ENCODE data around the gene NF2. TPM values are rescaled to one million over a fixed set of nuclear protein-coding genes. Genes with fewer than 3 reads are reported as not detected.

Gene NF2
- total and polyA plus RNA-seq, 2 of the 8 experiments (the other 6 are each of a cell fraction or from before 2014, with no cell fraction given) = 17.6 to 53.6 TPM

DNA sequence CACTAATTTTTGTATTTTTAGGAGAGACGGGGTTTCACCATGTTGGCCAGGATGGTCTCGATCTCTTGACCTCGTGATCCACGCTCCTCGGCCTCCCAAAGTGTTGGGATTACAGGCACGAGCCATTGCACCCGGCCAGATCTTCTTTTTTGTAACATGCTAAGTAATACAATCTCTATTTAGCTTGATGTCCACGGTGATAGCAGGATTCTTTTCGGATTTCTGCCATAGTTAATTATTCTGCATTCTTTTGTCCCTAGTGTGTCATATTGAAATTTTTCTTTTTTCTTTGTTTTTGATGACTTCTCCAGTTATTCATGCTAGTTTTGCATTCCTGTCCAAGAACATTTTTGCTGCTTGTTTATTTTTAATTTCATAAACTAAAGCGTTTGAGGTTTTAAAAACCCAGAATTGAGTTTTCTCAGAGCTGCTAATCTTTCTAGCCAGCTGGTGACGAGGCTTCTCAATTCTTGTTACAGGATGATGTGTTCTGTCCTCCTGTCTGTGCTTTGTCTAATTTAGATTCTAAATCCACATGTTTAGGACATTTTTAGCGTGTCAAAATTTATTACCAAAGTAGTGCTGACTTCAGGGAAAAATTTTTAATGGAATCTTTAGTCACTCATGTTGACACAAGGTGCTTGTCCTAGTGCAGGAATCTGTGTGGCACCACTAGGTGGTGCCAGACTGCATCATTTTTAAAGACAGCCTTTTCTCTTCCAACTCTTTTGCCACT is 21.8 kb downstream of the NF2 start:
- POLR2A ChIA-PET (ENCODE audit: partially characterized antibody) = interaction anchor here (0.6 kb wide), 2 partner anchors 10 to 215 kb away, joined by 3 read pairs; no protein-coding TSS in a partner anchor
- Histone ChIP-seq H3K23me2 (ENCODE audit: low read depth, low read length) (no peaks in the 10 kb centered on the region), H3K27ac (ENCODE audit: low read depth, low read length) (no peak overlapping the region), H3K4me1 (replicated peaks in 1 of 4; ENCODE audit: control insufficient read depth in 3 of 4, insufficient read depth in 4 of 4, low read length in 3 of 4) (peaks cover 0 to 6% (median 3%) of the 10 kb centered on the region in 4 experiments; a peak in 3 of 7 replicates), H3K56ac (replicated peaks; ENCODE audit: insufficient read length, low read depth, low read length) (no peak overlapping the region), H3K79me1 (ENCODE audit: low read depth, low read length) (peaks cover 9% of the 10 kb centered on the region; the same call in 1 of the 2 replicates), H3K9me3 (ENCODE audit: insufficient read depth in 2 of 2, low read depth in 1 of 2, low read length in 1 of 2) (no peaks in the 10 kb centered on the region), H4K20me1 (replicated peaks in 1 of 2; ENCODE audit: control insufficient read depth in 1 of 2, insufficient read depth in 2 of 2, low read length in 2 of 2) (peaks cover 0 to 2% of the 10 kb centered on the region in 2 experiments), H3K79me2 (ENCODE audit: control insufficient read depth in 1 of 2, insufficient read depth in 2 of 2, low read length in 2 of 2) (peaks cover 0 to 28% of the 10 kb centered on the region in 2 experiments; a peak in 3 of 4 replicates), H2BK15ac (ENCODE audit: low read length) (no peak overlapping the region), H2BK20ac (ENCODE audit: low read length) (no peak overlapping the region), H2AK5ac (ENCODE audit: low read depth, low read length) (no peak overlapping the region), H3K14ac (ENCODE audit: insufficient read length) (no peak overlapping the region), H4K8ac (ENCODE audit: extremely low read depth, insufficient read depth, low read length) (no peak overlapping the region), H3K36me3 (ENCODE audit: control insufficient read depth in 2 of 4, insufficient read depth in 4 of 4, low read length in 3 of 4) (no peaks in the 10 kb centered on the region), H3K4ac (replicated peaks; ENCODE audit: insufficient read length, low read depth, low read length) (no peak overlapping the region), H3K23ac (ENCODE audit: insufficient read length) (no peak overlapping the region), H4K5ac (ENCODE audit: insufficient read length, low read depth, low read length) (no peak overlapping the region), H3K4me3 (ENCODE audit: extremely low read depth in 1 of 4, insufficient read depth in 2 of 4, low read depth in 3 of 4, low read length in 4 of 4) (no peak overlapping the region), H2BK5ac (ENCODE audit: low read depth, low read length) (no peak overlapping the region), H3K27me3 (replicated peaks in 1 of 4; ENCODE audit: control insufficient read depth in 3 of 4, extremely low read depth in 1 of 4, insufficient read depth in 3 of 4, low read length in 3 of 4) (no peaks in the 10 kb centered on the region), H3K18ac (ENCODE audit: extremely low read depth, low read length) (no peak overlapping the region), H2AFZ (ENCODE audit: low read length) (no peak overlapping the region), H4K91ac (replicated peaks; ENCODE audit: insufficient read length, low read length) (no peak overlapping the region), H3K4me2 (ENCODE audit: insufficient read depth in 1 of 2, low read depth in 2 of 2, low read length in 2 of 2) (no peak overlapping the region), H2BK120ac (replicated peaks; ENCODE audit: low read depth, low read length) (no peak overlapping the region), H3K9ac (replicated peaks in 1 of 4; ENCODE audit: extremely low read depth in 1 of 4, low read depth in 3 of 4, low read length in 3 of 4) (no peak overlapping the region), H2BK12ac (ENCODE audit: low read depth, low read length) (no peak overlapping the region)
- no peak for DNase-seq (ENCODE audit: low read depth in 1 of 2, low spot score in 2 of 2)
- FAIRE-seq = peak; percentile 88
- CTCF ChIA-PET (ENCODE audit: partially characterized antibody) = interaction anchor here (0.6 to 5.4 kb wide), 42 partner anchors 8 to 569 kb away, joined by 3 to 39 read pairs (median 5); no protein-coding TSS in a partner anchor
- TF ChIP-seq CBX5 (IDR thresholded peaks at IDR 0.05; ENCODE audit: low read depth, low read length) (no peak), RBBP5 (IDR thresholded peaks at IDR 0.05; ENCODE audit: borderline replicate concordance, low read depth, low read length) (no peak), SP4 (IDR thresholded peaks at IDR 0.05; ENCODE audit: low read length) (no peak), RAD21 (IDR thresholded peaks at IDR 0.05 in 1 of 2, conservative IDR thresholded peaks at IDR 0.05 in 1 of 2; ENCODE audit: low read depth in 2 of 2, low read length in 2 of 2) (peak; percentile 41 to 64), RNF2 (IDR thresholded peaks at IDR 0.05; ENCODE audit: borderline replicate concordance, low read depth, low read length, missing control alignments, poor library complexity, severe bottlenecking) (no peak), MAFK (IDR thresholded peaks at IDR 0.05; ENCODE audit: low read depth, low read length) (no peak)
- TF ChIP-seq, protein P1, sequence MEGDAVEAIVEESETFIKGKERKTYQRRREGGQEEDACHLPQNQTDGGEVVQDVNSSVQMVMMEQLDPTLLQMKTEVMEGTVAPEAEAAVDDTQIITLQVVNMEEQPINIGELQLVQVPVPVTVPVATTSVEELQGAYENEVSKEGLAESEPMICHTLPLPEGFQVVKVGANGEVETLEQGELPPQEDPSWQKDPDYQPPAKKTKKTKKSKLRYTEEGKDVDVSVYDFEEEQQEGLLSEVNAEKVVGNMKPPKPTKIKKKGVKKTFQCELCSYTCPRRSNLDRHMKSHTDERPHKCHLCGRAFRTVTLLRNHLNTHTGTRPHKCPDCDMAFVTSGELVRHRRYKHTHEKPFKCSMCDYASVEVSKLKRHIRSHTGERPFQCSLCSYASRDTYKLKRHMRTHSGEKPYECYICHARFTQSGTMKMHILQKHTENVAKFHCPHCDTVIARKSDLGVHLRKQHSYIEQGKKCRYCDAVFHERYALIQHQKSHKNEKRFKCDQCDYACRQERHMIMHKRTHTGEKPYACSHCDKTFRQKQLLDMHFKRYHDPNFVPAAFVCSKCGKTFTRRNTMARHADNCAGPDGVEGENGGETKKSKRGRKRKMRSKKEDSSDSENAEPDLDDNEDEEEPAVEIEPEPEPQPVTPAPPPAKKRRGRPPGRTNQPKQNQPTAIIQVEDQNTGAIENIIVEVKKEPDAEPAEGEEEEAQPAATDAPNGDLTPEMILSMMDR (IDR thresholded peaks at IDR 0.05; ENCODE audit: control extremely low read depth in 1 of 3, insufficient read depth in 1 of 3, low read depth in 1 of 3, low read length in 3 of 3) = peak in 2 of 3 experiments; percentile 79 to 81; a peak in 3 of 4 replicates
- WGBS, 2 experiments (ENCODE audit: extremely low coverage in 1 of 2, insufficient coverage in 1 of 2, insufficient read length in 1 of 2, insufficient replicate concordance in 2 of 2, low coverage in 1 of 2, low lambda C conversion rate in 2 of 2, missing lambda C conversion rate in 1 of 2) = 78% methylated on average over 12 of the region's 12 CpGs; no CpG with 5 or more reads in 1 of the 2 experiments
